Upper lobe of left lung (tissue), 6 donors: ENCODE results near the gene MCM9. TPM values are rescaled to one million over a fixed set of nuclear protein-coding genes. Genes with fewer than 3 reads are reported as not detected.
A peak's percentile ranks its signal among the peaks of the same experiment; 100 is the strongest.

Experiments used
- ATAC-seq, 2 donors: fragments of 200-7000 bp; cut with Tn5 transposase; one replicate each; pipeline ENCODE4 v1.9.1; 2022; ENCODE audit warnings: mild to moderate bottlenecking in 2 of 2, moderate library complexity in 2 of 2; ENCODE audit not compliant: low FRiP score in 2 of 2
- DNase-seq, 2 donors: peaks; one replicate each; pipeline ENCODE4 v3.0.0-alpha.2; 2019 to 2020
- H3K27ac ChIP-seq, 4 donors: fragments of 200-600 bp; sonication (generic); one replicate each; pipeline ENCODE4 v1.5.1; 2016 to 2019
- H3K27me3 ChIP-seq, 4 donors: fragments of 200-600 bp; sonication (generic); one replicate each; pipeline ENCODE4 v1.5.1; 2017 to 2019
- H3K36me3 ChIP-seq, 4 donors: fragments of 200-600 bp; sonication (generic); one replicate each; pipeline ENCODE4 v1.5.1; 2016 to 2019
- H3K4me1 ChIP-seq, 4 donors: fragments of 200-600 bp; sonication (generic); one replicate each; pipeline ENCODE4 v1.5.1; 2018 to 2019
- H3K4me3 ChIP-seq, 4 donors: fragments of 200-600 bp; sonication (generic); one replicate each; pipeline ENCODE4 v1.5.1; 2017 to 2019; ENCODE audit warnings: mild to moderate bottlenecking in 2 of 4, moderate library complexity in 1 of 4
- H3K9me3 ChIP-seq, 4 donors: fragments of 200-600 bp; sonication (generic); one replicate each; pipeline ENCODE4 v1.5.1; 2018 to 2019
- CTCF ChIP-seq, 6 experiments: fragments of 450-650 bp in 4 of 6; fragments of 200-600 bp in 2 of 6; sonication (generic) in 2 of 6; IDR thresholded peaks; one replicate each; pipeline ENCODE4 v1.5.1; 2016 to 2019; ENCODE audit warnings: antibody characterized with exemption in 6 of 6
- EP300 ChIP-seq, 4 donors: sonication (generic); formaldehyde crosslinking; IDR thresholded peaks; one replicate each; pipeline ENCODE4 v1.5.1; 2017; ENCODE audit warnings: antibody characterized with exemption in 4 of 4, control low read depth in 2 of 4
- POLR2A ChIP-seq, 4 donors: fragments of 450-650 bp; IDR thresholded peaks; one replicate each; pipeline ENCODE4 v1.5.1; 2016 to 2017; ENCODE audit warnings: antibody characterized with exemption in 4 of 4, mild to moderate bottlenecking in 2 of 4
- POLR2AphosphoS5 ChIP-seq, 2 donors: sonication (generic); formaldehyde crosslinking; IDR thresholded peaks; one replicate each; pipeline ENCODE4 v1.5.1; 2017; ENCODE audit warnings: antibody characterized with exemption in 2 of 2
- WGBS, 2 donors: methylation state at CpG; one replicate each; pipeline ENCODE4 v1.1.5; 2017 to 2018; 5-methylcytosine and 5-hydroxymethylcytosine counted together
- total RNA-seq, 6 donors: library from RNA; depleted of rRNA in 4 of 6; stranded (reverse); fragments of >200 nt in 4 of 6; gene quantifications; one replicate each; pipeline versions ENCODE4 v1.1.0 to v1.2.1, GENCODE V29; 2016 to 2021
- donor health status: DM: no; HTN: no; CAD: no; lungs with moderate emphysema.
- donor health status: DM: no; HTN: yes; CAD: no; lungs with severe emphysema.

MCM9 gene
- total RNA-seq, 6 donors from 2014 or later, result 19.9 to 62.9 (median 21.5) TPM

- 26 to 35% methylated on average over 7 of the region's 7 CpGs for WGBS, 2 donors
- H3K36me3 ChIP-seq, result no peaks in the 10 kb centered on the region
- DNase-seq (no peak), ATAC-seq (no peak)
- peaks cover 6 to 16% (median 13%) of the 10 kb centered on the region in 4 donors for H3K4me1 ChIP-seq
- peak overlapping the region in 2 of 4 donors; percentile 17 to 43 for H3K27ac ChIP-seq
- no peaks in the 10 kb centered on the region for H3K27me3 ChIP-seq
- no peaks in the 10 kb centered on the region for H3K9me3 ChIP-seq
- TF ChIP-seq CTCF (IDR thresholded peaks at IDR 0.05) (no peak), EP300 (IDR thresholded peaks at IDR 0.05) (no peak), POLR2AphosphoS5 (IDR thresholded peaks at IDR 0.05) (no peak), POLR2A (IDR thresholded peaks at IDR 0.05) (no peak)
- H3K4me3 ChIP-seq, result no peak overlapping the region
These were observed 70.4 kb downstream of the MCM9 start for GRCh38 chr6:118864341-118865099.

GRCh38 chr6:118862443-118862842 lies 72.5 kb downstream of the MCM9 start:
- Histone ChIP-seq H3K27me3 (no peaks in the 10 kb centered on the region), H3K9me3 (no peaks in the 10 kb centered on the region), H3K4me1 (peaks cover 6 to 16% (median 13%) of the 10 kb centered on the region in 4 donors), H3K27ac (no peak overlapping the region), H3K4me3 (no peak overlapping the region), H3K36me3 (no peaks in the 10 kb centered on the region)
- DNase-seq, result no peak
- ATAC-seq, result no peak
- WGBS, 2 donors, result 84 to 98% methylated on average over 4 of the region's 4 CpGs
- no peak for TF ChIP-seq CTCF (IDR thresholded peaks at IDR 0.05)
- TF ChIP-seq EP300 (IDR thresholded peaks at IDR 0.05), result no peak
- TF ChIP-seq POLR2A (IDR thresholded peaks at IDR 0.05), result no peak
- no peak for TF ChIP-seq POLR2AphosphoS5 (IDR thresholded peaks at IDR 0.05)

- H3K4me1 ChIP-seq, result peaks cover 6 to 16% (median 13%) of the 10 kb centered on the region in 4 donors
- no peaks in the 10 kb centered on the region for H3K9me3 ChIP-seq
- H3K27me3 ChIP-seq, result no peaks in the 10 kb centered on the region
- H3K4me3 ChIP-seq, result no peak overlapping the region
- TF ChIP-seq CTCF (IDR thresholded peaks at IDR 0.05) (no peak), POLR2AphosphoS5 (IDR thresholded peaks at IDR 0.05) (no peak), EP300 (IDR thresholded peaks at IDR 0.05) (no peak), POLR2A (IDR thresholded peaks at IDR 0.05) (no peak)
- no peaks in the 10 kb centered on the region for H3K36me3 ChIP-seq
- H3K27ac ChIP-seq, result no peak overlapping the region
- 89 to 93% methylated on average over 6 to 10 of the region's 10 CpGs for WGBS, 2 donors
- no peak for ATAC-seq
- DNase-seq, result peak in 1 of 2 donors; percentile 44
These were observed 74.1 kb downstream of the MCM9 start for GRCh38 chr6:118860880-118861279.

DNA sequence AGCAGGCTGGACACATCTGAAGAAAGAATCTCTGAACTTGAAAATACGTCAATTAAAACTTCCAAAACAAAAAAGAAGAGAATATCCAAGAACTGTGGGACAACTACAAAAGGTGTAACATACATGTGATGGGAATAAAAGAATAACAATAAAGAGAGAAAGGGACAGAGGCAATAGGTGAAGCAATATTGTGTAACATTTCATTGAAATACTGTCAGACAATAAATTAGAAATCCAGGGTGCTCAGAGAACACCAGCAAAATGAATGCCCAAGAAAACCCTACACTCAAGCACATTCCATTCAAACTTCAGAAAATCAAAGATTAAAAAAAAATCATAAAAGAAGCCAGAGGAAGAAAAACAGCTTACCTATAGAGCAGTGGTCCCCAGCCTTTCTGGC lies 74.6 kb downstream of the MCM9 start:
- peaks cover 6 to 15% (median 13%) of the 10 kb centered on the region in 4 donors for H3K4me1 ChIP-seq
- WGBS, 2 donors, result 93 to 100% methylated on average over 1 of the region's 1 CpG
- no peak overlapping the region for H3K4me3 ChIP-seq
- DNase-seq, result no peak
- no peaks in the 10 kb centered on the region for H3K27me3 ChIP-seq
- TF ChIP-seq CTCF (IDR thresholded peaks at IDR 0.05), result no peak
- TF ChIP-seq POLR2A (IDR thresholded peaks at IDR 0.05), result no peak
- TF ChIP-seq EP300 (IDR thresholded peaks at IDR 0.05), result no peak
- no peak for TF ChIP-seq POLR2AphosphoS5 (IDR thresholded peaks at IDR 0.05)
- no peaks in the 10 kb centered on the region for H3K36me3 ChIP-seq
- no peaks in the 10 kb centered on the region for H3K9me3 ChIP-seq
- ATAC-seq, result no peak
- no peak overlapping the region for H3K27ac ChIP-seq
